Activated CD4-positive, alpha-beta memory T cell treated with anti-CD3 and anti-CD28 coated beads for 36 hours (primary cell): ENCODE results near the gene COL9A2. TPM values are rescaled to one million over a fixed set of nuclear protein-coding genes. Genes with fewer than 3 reads are reported as not detected.

Experiments
- CTCF ChIA-PET: fragments of 350-600 bp; sonication (Branson Sonifier 250); formaldehyde crosslinking; loops from one replicate; lab custom pipeline; 2021; ENCODE audit warnings: antibody characterized with exemption, inconsistent platforms; lab: Charles Lee
- POLR2A ChIA-PET: fragments of 350-600 bp; sonication (Branson Sonifier 250); formaldehyde crosslinking; loops from one replicate; lab custom pipeline; 2021; ENCODE audit warnings: antibody characterized with exemption; lab: Charles Lee
- DNase-seq: peaks from one replicate; pipeline ENCODE4 v3.0.0-alpha.2; 2020
- H3K27ac Mint-ChIP-seq: one replicate; pipeline ENCODE4 v1.8.0; 2021; ENCODE audit warnings: mixed read lengths
- H3K27me3 Mint-ChIP-seq: one replicate; pipeline ENCODE4 v1.8.0; 2021; ENCODE audit warnings: mixed read lengths
- H3K36me3 Mint-ChIP-seq: one replicate; pipeline ENCODE4 v1.8.0; 2021; ENCODE audit warnings: mixed read lengths
- H3K4me1 Mint-ChIP-seq: one replicate; pipeline ENCODE4 v1.8.0; 2021; ENCODE audit warnings: low read depth, mixed read lengths
- H3K4me3 Mint-ChIP-seq: one replicate; pipeline ENCODE4 v1.8.0; 2021; ENCODE audit warnings: mild to moderate bottlenecking, mixed read lengths
- H3K9me3 Mint-ChIP-seq: one replicate; pipeline ENCODE4 v1.8.0; 2021; ENCODE audit warnings: mixed read lengths
- intact Hi-C: fragments of 100-400 bp; cut with micrococcal nuclease; formaldehyde crosslinking; loops from one replicate; pipeline ENCODE4 v1.15.1; 2023
- total RNA-seq, 2 experiments: library from RNA; stranded (reverse); gene quantifications; one replicate each; pipeline ENCODE4 v1.2.3, GENCODE V29; 2021

The COL9A2 gene
- total RNA-seq, 2 experiments from 2014 or later: 11.7 to 13.1 TPM

GRCh38 chr1:40310129-40310461 is 7.0 kb downstream of the COL9A2 start:
- H3K9me3 Mint-ChIP-seq: no peaks in the 10 kb centered on the region
- no peaks in the 10 kb centered on the region for H3K27me3 Mint-ChIP-seq
- H3K36me3 Mint-ChIP-seq: no peaks in the 10 kb centered on the region
- no peak overlapping the region for H3K4me3 Mint-ChIP-seq
- POLR2A ChIA-PET: no interaction called here
- peaks cover 24% of the 10 kb centered on the region for H3K4me1 Mint-ChIP-seq
- CTCF ChIA-PET: interaction anchor here (0.5 to 1.3 kb wide), 2 partner anchors 11 to 166 kb away, joined by 3 to 4 read pairs; no protein-coding TSS in a partner anchor
- no peak overlapping the region for H3K27ac Mint-ChIP-seq
- DNase-seq: no peak
- intact Hi-C loops: no loop called here

GRCh38 chr1:40309374-40310128 is 7.5 kb downstream of the COL9A2 start:
- no peaks in the 10 kb centered on the region for H3K27me3 Mint-ChIP-seq
- CTCF ChIA-PET: interaction anchor here (0.5 kb wide), 1 partner anchor 12 kb away, joined by 4 read pairs; no protein-coding TSS in a partner anchor
- no peak overlapping the region for H3K27ac Mint-ChIP-seq
- peaks cover 19% of the 10 kb centered on the region for H3K4me1 Mint-ChIP-seq
- intact Hi-C loops: no loop called here
- POLR2A ChIA-PET: no interaction called here
- no peak overlapping the region for H3K4me3 Mint-ChIP-seq
- no peaks in the 10 kb centered on the region for H3K36me3 Mint-ChIP-seq
- no peaks in the 10 kb centered on the region for H3K9me3 Mint-ChIP-seq
- no peak for DNase-seq

GRCh38 chr1:40308036-40308727 is 8.9 kb downstream of the COL9A2 start:
- no peak for DNase-seq
- Mint-ChIP-seq H3K36me3 (no peaks in the 10 kb centered on the region), H3K9me3 (no peaks in the 10 kb centered on the region), H3K4me1 (peaks cover 11% of the 10 kb centered on the region), H3K4me3 (no peak overlapping the region), H3K27me3 (no peaks in the 10 kb centered on the region), H3K27ac (no peak overlapping the region)
- intact Hi-C loops: no loop called here
- POLR2A ChIA-PET: no interaction called here
- CTCF ChIA-PET: no interaction called here

- DNase-seq: no peak
These were observed 9.9 kb downstream of the COL9A2 start for GRCh38 chr1:40307186-40307585.

GRCh38 chr1:40306296-40306695 is 10.8 kb downstream of the COL9A2 start:
- no peaks in the 10 kb centered on the region for H3K9me3 Mint-ChIP-seq
- no peak for DNase-seq
- POLR2A ChIA-PET: no interaction called here
- no peaks in the 10 kb centered on the region for H3K36me3 Mint-ChIP-seq
- intact Hi-C loops: no loop called here
- CTCF ChIA-PET: interaction anchor here (1.6 to 2.5 kb wide), 3 partner anchors 32 to 162 kb away, joined by 6 to 16 read pairs (median 11); no protein-coding TSS in a partner anchor
- H3K4me3 Mint-ChIP-seq: no peak overlapping the region
- H3K27ac Mint-ChIP-seq: no peak overlapping the region
- H3K4me1 Mint-ChIP-seq: no peaks in the 10 kb centered on the region
- no peaks in the 10 kb centered on the region for H3K27me3 Mint-ChIP-seq

More at GRCh38 chr1:40307186-40307585, 9.9 kb downstream of the COL9A2 start:
- Mint-ChIP-seq H3K36me3 (no peaks in the 10 kb centered on the region), H3K4me1 (peaks cover 3% of the 10 kb centered on the region), H3K4me3 (no peak overlapping the region), H3K27me3 (no peaks in the 10 kb centered on the region), H3K9me3 (no peaks in the 10 kb centered on the region), H3K27ac (no peak overlapping the region)
- ChIA-PET CTCF (interaction anchor here (2.5 kb wide), 1 partner anchor 154 kb away, joined by 16 read pairs; no protein-coding TSS in a partner anchor), POLR2A (no interaction called here)
- intact Hi-C loops: no loop called here

- H3K36me3 Mint-ChIP-seq: no peaks in the 10 kb centered on the region
- H3K27me3 Mint-ChIP-seq: no peaks in the 10 kb centered on the region
- intact Hi-C loops: no loop called here
- no peak overlapping the region for H3K27ac Mint-ChIP-seq
- no peaks in the 10 kb centered on the region for H3K9me3 Mint-ChIP-seq
- CTCF ChIA-PET: interaction anchor here (1.6 to 2.5 kb wide), 3 partner anchors 33 to 162 kb away, joined by 6 to 16 read pairs (median 11); no protein-coding TSS in a partner anchor
- DNase-seq: no peak
- no peaks in the 10 kb centered on the region for H3K4me1 Mint-ChIP-seq
- H3K4me3 Mint-ChIP-seq: no peak overlapping the region
- POLR2A ChIA-PET: no interaction called here
These were observed 11.2 kb downstream of the COL9A2 start for GRCh38 chr1:40305871-40306270.

GRCh38 chr1:40305451-40305850 is 11.6 kb downstream of the COL9A2 start:
- Mint-ChIP-seq H3K27ac (no peak overlapping the region), H3K4me1 (no peaks in the 10 kb centered on the region), H3K36me3 (no peaks in the 10 kb centered on the region), H3K4me3 (no peak overlapping the region), H3K9me3 (no peaks in the 10 kb centered on the region), H3K27me3 (no peaks in the 10 kb centered on the region)
- ChIA-PET CTCF (interaction anchor here (0.9 to 2.5 kb wide), 4 partner anchors 32 to 161 kb away, joined by 3 to 16 read pairs (median 8); no protein-coding TSS in a partner anchor), POLR2A (no interaction called here)
- DNase-seq: peak; percentile 45
- intact Hi-C loops: no loop called here

- Mint-ChIP-seq H3K36me3 (no peaks in the 10 kb centered on the region), H3K9me3 (no peaks in the 10 kb centered on the region), H3K4me3 (no peak overlapping the region), H3K4me1 (no peaks in the 10 kb centered on the region), H3K27ac (no peak overlapping the region), H3K27me3 (no peaks in the 10 kb centered on the region)
- POLR2A ChIA-PET: no interaction called here
- intact Hi-C loops: no loop called here
- DNase-seq: no peak
- CTCF ChIA-PET: no interaction called here
These were observed 13.3 kb downstream of the COL9A2 start for GRCh38 chr1:40303790-40304189.

- Mint-ChIP-seq H3K27ac (no peak overlapping the region), H3K36me3 (no peaks in the 10 kb centered on the region), H3K9me3 (no peaks in the 10 kb centered on the region), H3K27me3 (no peaks in the 10 kb centered on the region), H3K4me3 (no peak overlapping the region), H3K4me1 (no peaks in the 10 kb centered on the region)
- DNase-seq: no peak
- intact Hi-C loops: no loop called here
- ChIA-PET CTCF (no interaction called here), POLR2A (no interaction called here)
These were observed 13.9 kb downstream of the COL9A2 start for GRCh38 chr1:40303051-40303771.

GRCh38 chr1:40302475-40302874 is 14.6 kb downstream of the COL9A2 start:
- Mint-ChIP-seq H3K27me3 (no peaks in the 10 kb centered on the region), H3K36me3 (no peaks in the 10 kb centered on the region), H3K4me1 (no peaks in the 10 kb centered on the region), H3K27ac (no peak overlapping the region), H3K9me3 (no peaks in the 10 kb centered on the region), H3K4me3 (no peak overlapping the region)
- intact Hi-C loops: no loop called here
- POLR2A ChIA-PET: no interaction called here
- CTCF ChIA-PET: no interaction called here
- no peak for DNase-seq

- DNase-seq: no peak
- Mint-ChIP-seq H3K9me3 (no peaks in the 10 kb centered on the region), H3K27me3 (no peaks in the 10 kb centered on the region), H3K36me3 (no peaks in the 10 kb centered on the region), H3K4me1 (no peaks in the 10 kb centered on the region), H3K4me3 (no peak overlapping the region), H3K27ac (no peak overlapping the region)
- CTCF ChIA-PET: no interaction called here
- POLR2A ChIA-PET: no interaction called here
- intact Hi-C loops: no loop called here
These were observed 15.4 kb downstream of the COL9A2 start for GRCh38 chr1:40301541-40302299.
